Mucosa of stomach (tissue), 1 donor: ENCODE measurements around the gene GAST.
"Not testable (repeated sequence)": the region's sequence is repeated elsewhere in the genome, so short reads cannot be mapped to it uniquely, and the experiment has no call there.

ENCODE experiments used
- H3K27me3 ChIP-seq: one replicate; pipeline ENCODE4 v1.7.0; 2013; ENCODE audit warnings: mild to moderate bottlenecking, low read length; ENCODE audit not compliant: control insufficient read depth, insufficient read depth
- H3K36me3 ChIP-seq: one replicate; pipeline ENCODE4 v1.7.0; 2013; ENCODE audit warnings: low read length; ENCODE audit not compliant: control insufficient read depth, insufficient read depth
- H3K4me1 ChIP-seq: one replicate; pipeline ENCODE4 v1.7.0; 2013; ENCODE audit warnings: mild to moderate bottlenecking, low read length; ENCODE audit not compliant: control insufficient read depth, insufficient read depth
- H3K4me3 ChIP-seq: one replicate; pipeline ENCODE4 v1.7.0; 2013; ENCODE audit warnings: low read length
- H3K9ac ChIP-seq: one replicate; pipeline ENCODE4 v1.7.0; 2013; ENCODE audit warnings: mild to moderate bottlenecking, low read length, moderate library complexity
- H3K9me3 ChIP-seq: one replicate; pipeline ENCODE4 v1.7.0; 2013; ENCODE audit warnings: mild to moderate bottlenecking, low read length, moderate library complexity; ENCODE audit not compliant: control insufficient read depth
- donor health status: Pancreatic carcinoma.

The GAST gene, protein sequence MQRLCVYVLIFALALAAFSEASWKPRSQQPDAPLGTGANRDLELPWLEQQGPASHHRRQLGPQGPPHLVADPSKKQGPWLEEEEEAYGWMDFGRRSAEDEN

DNA sequence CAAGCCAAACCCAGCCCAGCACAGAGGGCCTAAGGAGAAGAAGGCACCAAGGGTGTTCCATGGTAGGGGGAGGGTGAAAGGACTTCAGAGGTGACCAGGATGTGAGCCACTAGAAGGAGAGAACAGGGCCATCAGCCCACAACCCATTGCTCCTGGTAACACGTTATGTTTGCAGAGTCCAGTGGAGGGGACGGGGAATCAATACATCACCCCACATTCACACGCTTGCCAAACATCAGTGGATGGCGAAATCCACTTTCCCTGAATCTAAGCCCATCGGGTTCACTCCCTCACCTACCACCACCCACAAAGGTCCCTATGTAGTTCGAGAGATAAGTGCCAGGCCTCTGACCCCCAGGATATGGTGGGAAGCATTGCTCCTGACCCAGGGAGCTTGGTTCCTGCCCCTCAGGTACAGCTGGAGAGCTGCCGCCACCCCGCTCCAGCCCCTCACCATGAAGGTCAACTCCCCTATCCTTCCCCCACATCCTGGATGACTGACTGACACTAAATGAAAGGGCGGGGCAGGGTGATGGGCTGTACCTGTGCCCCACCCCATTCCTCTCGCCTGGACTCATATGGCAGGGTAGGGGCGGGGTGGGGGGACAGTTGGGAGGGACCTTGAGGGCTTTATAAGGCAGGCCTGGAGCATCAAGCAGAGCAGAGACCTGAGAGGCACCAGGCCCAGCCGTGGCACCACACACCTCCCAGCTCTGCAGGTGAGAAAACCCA lies at the start of gene GAST:
Gene GAST (plus strand): TSS at position 663 of the 732 bp plus-strand sequence. CDS start 3,106 bp downstream, outside the sequence.
- Histone ChIP-seq H3K4me1 (no peaks in the 10 kb centered on the region), H3K36me3 (no peaks in the 10 kb centered on the region), H3K27me3 (no peaks in the 10 kb centered on the region), H3K4me3 (no peak within 1 kb of the TSS), H3K9ac (no peak within 1 kb of the TSS), H3K9me3 (no peaks in the 10 kb centered on the region)

DNA sequence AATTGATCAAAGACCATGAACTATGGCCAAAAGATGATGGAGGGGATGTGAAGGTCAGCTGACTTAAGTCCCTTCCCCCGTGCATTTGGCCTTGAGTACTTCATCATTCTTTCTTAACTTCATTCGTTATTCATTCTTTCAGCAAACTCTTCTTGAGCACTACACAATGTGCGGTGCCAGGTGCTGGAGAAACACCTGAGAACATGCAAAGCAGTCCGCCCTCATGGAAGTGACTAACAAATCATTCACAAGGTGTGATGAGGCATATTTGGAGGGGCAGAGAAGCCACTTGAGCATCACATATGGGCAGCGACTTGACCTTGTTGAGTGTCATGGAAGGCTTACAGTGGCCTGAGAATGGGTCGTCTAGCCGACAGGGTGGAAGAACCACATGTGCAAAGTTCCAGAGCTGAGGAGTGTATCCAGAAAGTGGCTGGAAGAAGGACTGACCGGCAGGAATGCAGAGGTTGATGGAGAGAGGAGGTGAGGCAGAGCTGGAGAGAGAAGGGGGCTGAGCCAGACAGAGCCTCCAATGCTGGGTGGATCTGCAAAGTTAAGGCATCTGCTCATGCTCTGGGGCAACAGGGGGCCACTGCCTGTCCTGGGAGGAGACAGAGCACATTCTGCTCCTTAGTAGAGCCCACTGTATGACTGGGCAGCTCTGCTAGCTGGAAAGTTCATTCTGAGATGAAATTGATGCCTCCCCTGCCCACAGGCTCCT lies 48.5 kb upstream of the GAST start:
- Histone ChIP-seq H3K9ac (no peak overlapping the region), H3K27me3 (no peaks in the 10 kb centered on the region), H3K4me1 (peaks cover 67% of the 10 kb centered on the region), H3K4me3 (no peak overlapping the region), H3K9me3 (no peaks in the 10 kb centered on the region), H3K36me3 (no peaks in the 10 kb centered on the region)

DNA sequence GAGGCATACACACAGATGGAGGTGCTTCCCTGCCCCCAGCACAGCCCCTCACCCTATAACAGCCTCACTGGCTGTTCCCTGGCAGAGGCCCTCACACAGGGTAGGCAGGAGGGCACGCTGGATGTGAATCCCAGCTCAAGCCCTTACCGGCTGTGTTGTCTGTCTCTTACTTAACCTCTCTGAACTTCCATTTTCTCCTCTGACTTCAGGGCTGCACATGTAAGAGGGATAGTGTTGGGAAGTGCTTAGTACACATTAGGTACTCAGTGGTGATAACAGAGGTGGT lies 48.0 kb upstream of the GAST start:
- H3K4me3 ChIP-seq: no peak overlapping the region
- H3K9ac ChIP-seq: no peak overlapping the region
- peaks cover 62% of the 10 kb centered on the region for H3K4me1 ChIP-seq
- H3K27me3 ChIP-seq: no peaks in the 10 kb centered on the region
- H3K9me3 ChIP-seq: no peaks in the 10 kb centered on the region
- H3K36me3 ChIP-seq: no peaks in the 10 kb centered on the region

DNA sequence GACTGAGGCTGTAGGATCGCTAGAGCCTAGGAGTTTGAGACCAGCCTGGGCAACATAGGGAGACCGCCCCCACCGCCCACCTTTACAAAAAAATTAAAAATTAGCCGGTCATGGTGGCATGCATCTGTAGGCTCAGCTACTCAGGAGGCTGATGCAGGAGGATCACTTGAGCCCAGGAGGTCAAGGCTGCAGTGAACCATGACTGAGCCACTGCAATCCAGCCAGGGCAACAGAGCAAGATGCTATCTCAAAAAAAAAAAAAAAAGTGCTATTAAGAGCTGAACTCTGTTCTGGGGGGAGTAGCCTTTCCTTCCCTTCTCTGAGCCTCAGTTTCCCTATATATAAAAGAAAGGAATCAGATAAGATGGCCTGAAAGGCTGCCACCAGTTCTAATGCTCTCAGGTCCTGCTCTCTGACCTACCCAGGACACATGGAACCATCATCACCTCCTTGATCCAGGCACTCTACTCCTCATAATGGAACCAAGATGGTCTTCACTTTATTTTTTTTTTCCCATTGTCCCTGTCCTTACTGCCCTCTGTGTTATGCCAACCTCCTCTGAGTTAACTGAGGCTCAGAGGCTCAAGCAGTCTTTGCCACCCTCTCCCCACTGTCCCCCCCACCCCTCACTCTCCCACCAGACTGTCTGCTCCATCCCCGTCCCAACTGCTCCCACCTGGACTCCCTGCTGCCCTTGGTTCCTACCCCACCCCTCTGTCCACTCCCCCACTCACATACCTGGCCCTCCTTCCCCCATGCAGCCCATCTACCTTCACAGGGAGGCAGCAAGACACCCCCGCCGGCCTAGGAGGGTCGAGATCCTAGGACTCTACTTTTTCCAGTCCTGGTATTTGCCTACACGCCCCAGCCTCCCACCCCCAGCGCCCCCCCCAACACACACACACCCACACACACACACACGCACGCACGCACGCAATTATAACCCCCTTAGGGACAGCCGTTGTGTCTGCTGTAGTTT lies 47.3 kb upstream of the GAST start:
- H3K27me3 ChIP-seq: no peaks in the 10 kb centered on the region
- peaks cover 59% of the 10 kb centered on the region for H3K4me1 ChIP-seq
- H3K36me3 ChIP-seq: no peaks in the 10 kb centered on the region
- no peaks in the 10 kb centered on the region for H3K9me3 ChIP-seq
- H3K9ac ChIP-seq: peak overlapping the region; percentile 75
- H3K4me3 ChIP-seq: peak overlapping the region; percentile 39

DNA sequence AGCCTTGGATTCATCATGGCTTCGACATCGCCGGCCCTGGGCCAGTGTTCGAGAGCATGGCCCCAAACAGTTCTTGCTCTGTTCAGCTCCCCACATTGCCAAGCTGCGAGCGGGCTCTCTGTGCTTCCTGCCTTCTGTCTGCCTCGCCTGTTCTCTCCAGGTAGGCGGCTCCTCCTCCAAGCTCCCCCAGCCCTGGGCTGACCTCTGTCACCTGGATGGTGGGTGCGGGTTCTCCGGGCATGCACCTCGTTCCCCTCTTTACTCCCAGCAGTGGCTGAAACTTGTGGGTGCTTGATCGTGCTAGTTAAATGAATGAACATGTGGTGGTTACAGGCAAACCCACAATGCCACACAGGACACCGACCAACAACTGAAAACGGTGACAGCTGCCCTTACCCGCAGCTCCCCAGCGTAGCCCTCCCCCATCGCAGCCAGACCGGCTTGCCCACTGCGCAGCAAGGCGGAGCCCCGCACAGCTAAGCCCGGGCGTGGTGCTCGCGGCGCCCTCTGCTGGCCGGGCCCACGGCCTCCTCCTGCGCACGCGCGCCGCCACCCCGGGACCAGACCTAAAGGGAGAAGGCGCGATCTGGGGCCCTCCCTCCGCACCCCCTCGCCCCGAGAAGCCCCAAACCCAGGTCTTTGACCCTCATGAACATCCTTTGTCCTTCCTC lies 46.4 kb upstream of the GAST start:
- Histone ChIP-seq H3K4me3 (peak overlapping the region; percentile 39), H3K4me1 (peaks cover 51% of the 10 kb centered on the region), H3K36me3 (no peaks in the 10 kb centered on the region), H3K9me3 (no peaks in the 10 kb centered on the region), H3K9ac (peak overlapping the region; percentile 75), H3K27me3 (no peaks in the 10 kb centered on the region)

DNA sequence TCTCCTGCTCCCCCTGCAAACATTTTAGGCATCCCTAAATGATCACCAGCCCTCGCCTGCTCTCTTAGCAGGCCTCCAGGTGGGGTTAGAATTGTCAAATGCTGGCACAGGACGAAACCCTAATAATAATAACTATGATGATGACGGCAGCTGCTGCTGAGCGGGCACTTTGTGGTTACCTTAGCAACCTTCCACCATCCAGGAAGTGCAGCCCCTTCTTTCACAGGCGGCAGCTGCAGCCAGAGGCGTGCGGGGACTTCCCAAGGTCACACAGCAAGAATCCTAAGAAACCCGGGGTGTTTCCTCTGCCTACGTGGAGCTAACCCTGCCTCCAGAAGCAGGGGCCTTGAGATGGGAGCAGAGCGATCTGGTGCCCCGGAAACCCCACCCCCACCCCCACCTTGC lies 45.9 kb upstream of the GAST start:
- no peaks in the 10 kb centered on the region for H3K27me3 ChIP-seq
- H3K4me3 ChIP-seq: no peak overlapping the region
- H3K9me3 ChIP-seq: no peaks in the 10 kb centered on the region
- H3K4me1 ChIP-seq: peaks cover 50% of the 10 kb centered on the region
- no peaks in the 10 kb centered on the region for H3K36me3 ChIP-seq
- peak overlapping the region; percentile 75 for H3K9ac ChIP-seq

DNA sequence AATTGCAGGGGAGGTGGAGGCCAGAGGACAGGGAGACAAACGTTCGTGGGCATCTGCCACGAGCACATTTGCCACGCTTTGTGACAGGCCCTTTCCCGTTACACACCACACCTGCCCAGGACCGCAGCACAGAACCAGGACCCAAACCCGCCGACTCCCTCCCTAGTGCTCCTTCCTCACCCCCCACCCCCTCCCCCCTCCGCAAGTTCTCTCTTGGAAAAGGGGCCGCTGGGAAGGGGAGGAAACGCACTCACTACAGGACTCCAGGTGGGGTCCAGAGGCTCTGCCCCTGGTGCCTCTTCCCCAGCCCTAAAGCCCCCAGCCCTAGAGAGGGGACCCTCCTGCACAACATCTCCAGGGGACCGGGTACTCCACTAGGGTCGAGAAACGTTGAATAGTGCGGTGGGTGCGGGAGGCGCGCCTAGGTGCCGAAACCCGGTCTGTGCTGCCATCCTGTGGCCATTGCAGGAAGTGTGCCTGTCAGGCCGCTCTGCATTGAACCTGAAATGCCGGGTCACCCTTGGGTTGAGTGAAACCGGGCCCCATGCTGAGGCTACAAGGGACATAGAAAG lies 45.3 kb upstream of the GAST start:
- no peaks in the 10 kb centered on the region for H3K27me3 ChIP-seq
- H3K9me3 ChIP-seq: no peaks in the 10 kb centered on the region
- H3K4me3 ChIP-seq: no peak overlapping the region
- peak overlapping the region; percentile 75 for H3K9ac ChIP-seq
- H3K36me3 ChIP-seq: no peaks in the 10 kb centered on the region
- H3K4me1 ChIP-seq: peaks cover 50% of the 10 kb centered on the region

DNA sequence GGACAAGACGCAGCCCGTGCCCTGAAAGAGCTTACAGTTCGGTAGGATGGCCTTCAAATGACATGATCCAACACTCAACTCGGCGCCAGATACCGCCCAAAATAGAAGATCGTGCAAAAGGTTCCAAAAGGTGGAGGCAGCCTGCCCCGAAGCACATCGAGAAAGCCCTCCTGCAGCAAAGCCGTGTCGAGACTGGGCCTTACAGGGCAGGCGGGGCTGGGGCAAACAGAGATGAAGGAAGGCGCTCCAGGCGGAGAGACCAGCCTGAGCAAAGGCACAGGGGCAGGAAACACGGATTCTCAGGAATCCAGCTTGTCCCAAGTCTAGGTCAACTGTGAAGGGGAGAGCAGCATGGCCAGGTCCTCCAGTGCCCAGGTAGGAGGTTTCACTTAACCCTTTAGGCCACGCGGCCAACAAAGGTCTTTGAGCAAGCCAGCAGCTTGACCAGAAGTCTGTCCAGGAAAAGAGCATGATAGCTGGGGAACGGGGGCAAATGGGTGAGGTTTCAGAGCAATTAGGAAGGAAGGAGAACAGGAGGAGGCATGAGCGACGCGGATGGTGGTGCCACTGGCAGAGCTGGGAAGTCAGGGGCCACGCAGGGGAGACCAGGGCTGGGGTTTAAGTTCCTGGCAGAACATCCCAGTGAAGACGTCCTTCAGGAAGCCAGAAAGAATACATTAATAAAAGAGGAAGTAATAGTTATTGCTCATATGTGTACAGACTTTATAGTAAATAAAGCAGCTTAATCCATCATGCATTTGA lies 44.7 kb upstream of the GAST start:
- peaks cover 47% of the 10 kb centered on the region for H3K4me1 ChIP-seq
- no peak overlapping the region for H3K4me3 ChIP-seq
- no peaks in the 10 kb centered on the region for H3K9me3 ChIP-seq
- H3K36me3 ChIP-seq: no peaks in the 10 kb centered on the region
- peak overlapping the region; percentile 75 for H3K9ac ChIP-seq
- H3K27me3 ChIP-seq: no peaks in the 10 kb centered on the region

DNA sequence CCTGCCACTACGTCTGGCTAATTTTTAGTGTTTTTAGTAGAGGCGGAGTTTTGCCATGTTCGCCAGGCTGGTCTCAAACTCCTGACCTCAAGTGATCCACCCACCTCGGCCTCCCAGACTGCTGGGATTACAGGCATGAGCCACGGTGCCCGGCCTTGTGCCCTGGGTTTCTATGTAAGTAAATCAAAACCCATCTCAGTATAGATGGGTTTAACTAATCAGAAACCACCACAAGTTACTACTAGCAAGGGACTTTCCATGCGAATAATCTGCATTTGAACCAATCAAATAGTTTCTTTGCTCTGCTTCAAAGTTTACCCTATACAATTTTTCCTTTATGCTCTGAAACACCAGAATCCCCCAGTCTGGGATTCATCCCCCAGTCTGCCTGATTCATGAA lies 40.0 kb upstream of the GAST start:
- no peaks in the 10 kb centered on the region for H3K9me3 ChIP-seq
- H3K36me3 ChIP-seq: no peaks in the 10 kb centered on the region
- no peak overlapping the region for H3K4me3 ChIP-seq
- H3K4me1 ChIP-seq: peaks cover 18% of the 10 kb centered on the region
- H3K27me3 ChIP-seq: no peaks in the 10 kb centered on the region
- no peak overlapping the region for H3K9ac ChIP-seq

DNA sequence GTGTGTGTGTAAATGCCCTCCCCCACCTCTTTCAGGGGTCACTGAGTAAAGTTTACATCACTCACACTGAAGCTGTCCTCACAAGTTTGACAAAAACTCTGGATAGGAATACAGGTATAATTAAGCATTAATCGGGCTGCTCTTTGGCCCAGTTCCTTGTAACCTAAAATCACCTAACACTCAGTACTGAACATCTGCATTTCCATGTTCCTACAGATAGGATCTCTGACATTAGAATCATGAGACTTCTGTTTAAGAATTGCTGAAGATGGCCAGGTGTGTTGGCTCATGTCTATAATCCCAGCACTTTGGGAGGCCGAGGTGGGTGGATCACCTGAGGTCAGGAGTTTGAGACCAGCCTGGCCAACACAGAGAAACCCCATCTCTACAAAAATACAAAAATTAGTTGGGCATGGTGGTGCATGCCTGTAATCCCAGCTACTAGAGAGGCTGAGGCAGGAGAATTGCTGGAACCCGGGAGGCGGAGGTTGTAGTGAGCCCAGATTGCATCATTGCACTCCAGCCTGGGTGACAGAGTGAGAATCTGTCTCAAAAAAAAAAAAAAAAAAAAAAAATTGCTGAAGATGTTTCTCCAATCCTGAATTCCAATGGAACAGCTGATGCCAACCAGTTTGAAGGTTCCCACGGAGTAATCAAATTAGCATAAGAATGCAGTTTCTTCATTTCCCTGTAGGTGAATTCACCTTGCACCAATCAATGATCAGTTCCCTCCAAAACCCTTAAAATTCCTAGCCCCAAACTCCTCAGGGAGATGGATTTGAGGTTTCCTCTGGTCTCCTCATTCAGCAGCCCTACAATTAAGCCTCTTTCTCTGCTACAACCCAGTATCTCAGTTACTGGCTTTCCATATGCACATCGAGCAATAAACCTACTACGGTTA lies 36.7 kb upstream of the GAST start:
- not testable (repeated sequence) for H3K27me3 ChIP-seq, H3K9ac ChIP-seq, H3K36me3 ChIP-seq

More for the DNA sequence above, 36.7 kb upstream of the GAST start:
- H3K4me3 ChIP-seq, H3K9me3 ChIP-seq: not testable (repeated sequence)
- H3K4me1 ChIP-seq: peaks cover 11% of the 10 kb centered on the region
